22Rv1 (cell line): ENCODE results near the gene ACVR2A.

ENCODE experiments used
- CTCF ChIP-seq: fragments of 450-650 bp; IDR thresholded peaks from 2 replicates; pipeline ENCODE4 v1.5.1; 2017; ENCODE audit warnings: mild to moderate bottlenecking
- ZFX ChIP-seq: fragments of 450-650 bp; IDR thresholded peaks from 2 replicates; pipeline ENCODE4 v1.6.1; 2017; ENCODE audit warnings: antibody characterized with exemption, borderline replicate concordance

- TF ChIP-seq CTCF (no peak), ZFX (no peak)
Observed at GRCh38 chr2:147976102-147976501, 131.3 kb downstream of the ACVR2A start.
